ENCODE measurements around the gene CRY1.

CRY1 gene

GRCh38 chr12:107134558-107134957, 41.2 kb upstream of the CRY1 start:
- TF ChIP-seq SIN3A (IDR thresholded peaks at IDR 0.05; ENCODE audit: borderline replicate concordance, insufficient read depth, low read length) (no peak), FOXP2 (optimal IDR thresholded peaks at IDR 0.05; ENCODE audit: borderline replicate concordance, extremely low read depth, extremely low read length, insufficient read depth) (no peak), POLR2AphosphoS5 (IDR thresholded peaks at IDR 0.05; ENCODE audit: low read depth, low read length) (no peak), TAF1 (IDR thresholded peaks at IDR 0.05; ENCODE audit: borderline replicate concordance, insufficient read depth, low read length) (no peak), REST (IDR thresholded peaks at IDR 0.05; ENCODE audit: insufficient read depth in 1 of 2, low read depth in 2 of 2, low read length in 2 of 2) (no peak)

- TF ChIP-seq REST (IDR thresholded peaks at IDR 0.05; ENCODE audit: insufficient read depth in 1 of 2, low read depth in 2 of 2, low read length in 2 of 2), result no peak
- TF ChIP-seq SIN3A (IDR thresholded peaks at IDR 0.05; ENCODE audit: borderline replicate concordance, insufficient read depth, low read length), result no peak
- no peak for TF ChIP-seq FOXP2 (optimal IDR thresholded peaks at IDR 0.05; ENCODE audit: borderline replicate concordance, extremely low read depth, extremely low read length, insufficient read depth)
- no peak for TF ChIP-seq TAF1 (IDR thresholded peaks at IDR 0.05; ENCODE audit: borderline replicate concordance, insufficient read depth, low read length)
- no peak for TF ChIP-seq POLR2AphosphoS5 (IDR thresholded peaks at IDR 0.05; ENCODE audit: low read depth, low read length)
Measured at GRCh38 chr12:107133462-107133861, 40.1 kb upstream of the CRY1 start.

- TF ChIP-seq POLR2AphosphoS5 (IDR thresholded peaks at IDR 0.05; ENCODE audit: low read depth, low read length) (no peak), SIN3A (IDR thresholded peaks at IDR 0.05; ENCODE audit: borderline replicate concordance, insufficient read depth, low read length) (no peak), TAF1 (IDR thresholded peaks at IDR 0.05; ENCODE audit: borderline replicate concordance, insufficient read depth, low read length) (no peak), REST (IDR thresholded peaks at IDR 0.05; ENCODE audit: insufficient read depth in 1 of 2, low read depth in 2 of 2, low read length in 2 of 2) (no peak), FOXP2 (optimal IDR thresholded peaks at IDR 0.05; ENCODE audit: borderline replicate concordance, extremely low read depth, extremely low read length, insufficient read depth) (no peak)
Measured at GRCh38 chr12:107131832-107132616, 38.7 kb upstream of the CRY1 start.

- TF ChIP-seq REST (IDR thresholded peaks at IDR 0.05; ENCODE audit: insufficient read depth in 1 of 2, low read depth in 2 of 2, low read length in 2 of 2), result no peak
- no peak for TF ChIP-seq POLR2AphosphoS5 (IDR thresholded peaks at IDR 0.05; ENCODE audit: low read depth, low read length)
- no peak for TF ChIP-seq SIN3A (IDR thresholded peaks at IDR 0.05; ENCODE audit: borderline replicate concordance, insufficient read depth, low read length)
- TF ChIP-seq FOXP2 (optimal IDR thresholded peaks at IDR 0.05; ENCODE audit: borderline replicate concordance, extremely low read depth, extremely low read length, insufficient read depth), result no peak
- no peak for TF ChIP-seq TAF1 (IDR thresholded peaks at IDR 0.05; ENCODE audit: borderline replicate concordance, insufficient read depth, low read length)
Measured at GRCh38 chr12:107130830-107131611, 37.7 kb upstream of the CRY1 start.

Measured in PFSK-1 (cell line).